HepG2 (cell line): ENCODE data around the gene SHMT1. TPM values are rescaled to one million over a fixed set of nuclear protein-coding genes. Genes with fewer than 3 reads are reported as not detected.

ENCODE experiments used
- AFF4 ChIP-seq: sonication (generic); formaldehyde crosslinking; IDR thresholded peaks from 2 replicates; pipeline ENCODE4 v1.4.0; 2020; ENCODE audit warnings: missing genetic modification reagents
- FOXA3 ChIP-seq: IDR thresholded peaks from 2 replicates; pipeline ENCODE4 v1.6.1; 2016; ENCODE audit warnings: missing genetic modification reagents, missing compliant biosample characterization
- FOXO4 ChIP-seq: sonication (generic); formaldehyde crosslinking; conservative IDR thresholded peaks from 2 replicates; pipeline ENCODE4 v1.8.1; 2023; ENCODE audit warnings: missing genetic modification reagents
- LRRFIP1 ChIP-seq: sonication (generic); formaldehyde crosslinking; conservative IDR thresholded peaks from 2 replicates; pipeline ENCODE4 v1.4.0; 2020; ENCODE audit warnings: missing genetic modification reagents
- NCOA2 ChIP-seq: sonication (generic); formaldehyde crosslinking; IDR thresholded peaks from 2 replicates; pipeline ENCODE4 v1.8.0; 2022; ENCODE audit warnings: inconsistent platforms
- NCOR1 ChIP-seq: fragments of 200-600 bp; sonication (generic); IDR thresholded peaks from 2 replicates; pipeline ENCODE4 v1.7.0; 2017; ENCODE audit warnings: antibody characterized with exemption, low read length, borderline replicate concordance
- NFAT5 ChIP-seq: sonication (generic); formaldehyde crosslinking; IDR thresholded peaks from 2 replicates; pipeline ENCODE4 v1.4.0; 2020; ENCODE audit warnings: missing genetic modification reagents
- SOX5 ChIP-seq: IDR thresholded peaks from 2 replicates; pipeline ENCODE4 v1.6.1; 2016; ENCODE audit warnings: borderline replicate concordance
- XRCC5 ChIP-seq: fragments of 200-400 bp; formaldehyde crosslinking; optimal IDR thresholded peaks from 2 replicates; pipeline ENCODE3; 2017; ENCODE audit warnings: mild to moderate bottlenecking, low read length
- ZNF260 ChIP-seq: sonication (generic); formaldehyde crosslinking; IDR thresholded peaks from 2 replicates; pipeline ENCODE4 v1.4.0; 2020; ENCODE audit warnings: missing genetic modification reagents, low read depth, mild to moderate bottlenecking, borderline replicate concordance
- ZNF704 ChIP-seq: sonication (generic); formaldehyde crosslinking; IDR thresholded peaks from 2 replicates; pipeline ENCODE4 v1.8.1; 2023; ENCODE audit warnings: mild to moderate bottlenecking, inconsistent platforms, moderate library complexity, missing genetic modification reagents, borderline replicate concordance
- polyA plus RNA-seq, 8 experiments: library from polyadenylated mRNA; depleted of rRNA in 3 of 8; stranded (reverse) in 7 of 8; unstranded in 1 of 8; fragments of >200 nt; fragmentation: Illumina TruSeq in 4 of 8; extraction: Trizol in 4 of 8; gene quantifications; 2 replicates each; pipeline versions ENCODE4 v1.2.1 to v1.2.3, GENCODE V29; 2011 to 2016; ENCODE audit warnings: low read depth in 4 of 8, missing spikeins in 1 of 8, mixed read lengths in 1 of 8; ENCODE audit not compliant: insufficient read depth in 1 of 8
- total RNA-seq, 5 experiments: library from RNA; depleted of rRNA; stranded (reverse); fragments of >200 nt; fragmentation: Illumina TruSeq; extraction: Trizol; gene quantifications; 2 replicates each; pipeline ENCODE4 v1.2.3, GENCODE V29; 2016; ENCODE audit warnings: low read depth in 1 of 5

The SHMT1 gene
- total and polyA plus RNA-seq, 2 of the 13 experiments (the other 11 are each of a cell fraction or from before 2014, with no cell fraction given) = 21.3 to 48.8 TPM

GRCh38 chr17:18314731-18315561 is 48.4 kb downstream of the SHMT1 start, which contains the start of the genes SMCR8 and TOP3A (continued):
- no peak for TF ChIP-seq AFF4 (CRISPR knock-in tag)
- TF ChIP-seq NCOA2 (CRISPR knock-in tag) = no peak
- TF ChIP-seq NCOR1 = no peak; the same call in 1 of the 2 replicates
- no peak for TF ChIP-seq SOX5 (CRISPR knock-in tag)
- TF ChIP-seq NFAT5 (CRISPR knock-in tag) = 0 out of 2 replicates have a peak, but pooled peaks have one; percentile 6
- TF ChIP-seq ZNF704 (CRISPR knock-in tag) = 0 out of 2 replicates have a peak, but pooled peaks have one; percentile 36
- no peak for TF ChIP-seq XRCC5
- TF ChIP-seq LRRFIP1 (CRISPR knock-in tag) = no peak
- 0 out of 2 replicates have a peak, but pooled peaks have one; percentile 6 for TF ChIP-seq FOXA3
- 0 out of 2 replicates have a peak, but pooled peaks have one; percentile 85 for TF ChIP-seq FOXO4
- no peak for TF ChIP-seq ZNF260 (CRISPR knock-in tag)
